ENCODE data around the gene TADA2A. TPM values are rescaled to one million over a fixed set of nuclear protein-coding genes. Genes with fewer than 3 reads are reported as not detected.
A peak's percentile ranks its signal among the peaks of the same experiment; 100 is the strongest.

The TADA2A gene
- total and polyA plus RNA-seq, 8 donors: 5.2 to 11.9 (median 9.4) TPM

DNA sequence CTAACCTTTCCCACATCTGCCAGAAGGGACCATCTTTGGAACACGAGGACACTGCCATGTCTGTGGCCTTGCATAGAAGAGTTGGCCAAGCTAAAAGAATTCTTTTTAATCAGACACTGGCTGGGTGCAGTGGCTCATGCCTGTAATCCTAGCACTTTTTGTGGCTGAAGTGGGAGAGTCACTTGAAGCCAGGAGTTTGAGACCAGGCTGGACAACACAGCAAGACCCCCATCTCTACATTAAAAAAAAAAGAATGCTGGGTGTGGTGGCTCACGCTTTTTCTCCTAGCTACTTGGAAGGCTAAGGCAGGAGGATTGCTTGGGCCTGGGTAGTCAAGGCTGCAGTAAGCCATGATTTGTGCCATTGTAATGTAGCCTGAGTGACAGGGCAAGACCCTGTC lies 73.7 kb downstream of the TADA2A start:
- DNase-seq (no peak), ATAC-seq (no peak), FAIRE-seq (no peak)
- Histone ChIP-seq H3K27ac (no peak overlapping the region), H3K9me3 (no peaks in the 10 kb centered on the region), H3K4me3 (no peak overlapping the region), H3K27me3 (no peaks in the 10 kb centered on the region), H3K4me1 (no peaks in the 10 kb centered on the region), H3K36me3 (peaks cover 0 to 39% (median 19%) of the 10 kb centered on the region in 3 donors)
- TF ChIP-seq, protein P1, sequence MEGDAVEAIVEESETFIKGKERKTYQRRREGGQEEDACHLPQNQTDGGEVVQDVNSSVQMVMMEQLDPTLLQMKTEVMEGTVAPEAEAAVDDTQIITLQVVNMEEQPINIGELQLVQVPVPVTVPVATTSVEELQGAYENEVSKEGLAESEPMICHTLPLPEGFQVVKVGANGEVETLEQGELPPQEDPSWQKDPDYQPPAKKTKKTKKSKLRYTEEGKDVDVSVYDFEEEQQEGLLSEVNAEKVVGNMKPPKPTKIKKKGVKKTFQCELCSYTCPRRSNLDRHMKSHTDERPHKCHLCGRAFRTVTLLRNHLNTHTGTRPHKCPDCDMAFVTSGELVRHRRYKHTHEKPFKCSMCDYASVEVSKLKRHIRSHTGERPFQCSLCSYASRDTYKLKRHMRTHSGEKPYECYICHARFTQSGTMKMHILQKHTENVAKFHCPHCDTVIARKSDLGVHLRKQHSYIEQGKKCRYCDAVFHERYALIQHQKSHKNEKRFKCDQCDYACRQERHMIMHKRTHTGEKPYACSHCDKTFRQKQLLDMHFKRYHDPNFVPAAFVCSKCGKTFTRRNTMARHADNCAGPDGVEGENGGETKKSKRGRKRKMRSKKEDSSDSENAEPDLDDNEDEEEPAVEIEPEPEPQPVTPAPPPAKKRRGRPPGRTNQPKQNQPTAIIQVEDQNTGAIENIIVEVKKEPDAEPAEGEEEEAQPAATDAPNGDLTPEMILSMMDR (IDR thresholded peaks at IDR 0.05): no peak
- intact Hi-C loops (cut with DNase I): no loop called here
- 85 to 97% methylated on average over 2 of the region's 2 CpGs for WGBS, 2 donors

DNA sequence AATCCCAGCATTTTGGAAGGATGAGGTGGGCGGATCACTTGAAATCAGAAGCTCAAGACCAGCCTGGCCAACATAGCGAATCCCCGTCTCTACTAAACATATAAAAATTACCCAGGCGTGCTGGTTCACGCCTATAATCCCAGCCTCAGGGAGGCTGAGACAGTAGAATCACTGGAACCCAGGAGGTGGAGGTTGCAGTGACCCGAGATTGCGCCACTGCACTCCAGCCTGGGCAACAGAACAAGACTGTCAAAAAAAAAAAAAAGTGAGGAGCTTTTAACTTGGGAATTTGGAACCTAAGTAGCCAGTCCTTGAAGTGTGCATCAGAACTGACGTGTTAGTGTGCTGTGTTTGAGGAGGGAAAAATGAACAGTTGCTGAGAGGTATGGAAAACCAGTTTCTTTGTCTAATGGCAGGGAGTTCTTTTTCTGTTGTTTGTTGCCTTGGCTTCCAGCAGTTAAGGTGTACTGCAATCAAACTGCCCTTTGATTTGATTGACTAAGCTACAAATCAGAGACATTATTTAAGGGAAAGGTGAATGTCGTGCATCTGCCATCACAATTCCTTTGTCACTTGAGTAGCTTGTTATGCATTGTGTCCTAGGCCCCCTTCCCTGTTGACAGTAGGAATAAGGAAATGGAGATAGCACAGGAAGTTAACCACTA lies 74.4 kb downstream of the TADA2A start:
- ATAC-seq (no peak), FAIRE-seq (no peak)
- intact Hi-C loops (cut with DNase I): no loop called here

DNA sequence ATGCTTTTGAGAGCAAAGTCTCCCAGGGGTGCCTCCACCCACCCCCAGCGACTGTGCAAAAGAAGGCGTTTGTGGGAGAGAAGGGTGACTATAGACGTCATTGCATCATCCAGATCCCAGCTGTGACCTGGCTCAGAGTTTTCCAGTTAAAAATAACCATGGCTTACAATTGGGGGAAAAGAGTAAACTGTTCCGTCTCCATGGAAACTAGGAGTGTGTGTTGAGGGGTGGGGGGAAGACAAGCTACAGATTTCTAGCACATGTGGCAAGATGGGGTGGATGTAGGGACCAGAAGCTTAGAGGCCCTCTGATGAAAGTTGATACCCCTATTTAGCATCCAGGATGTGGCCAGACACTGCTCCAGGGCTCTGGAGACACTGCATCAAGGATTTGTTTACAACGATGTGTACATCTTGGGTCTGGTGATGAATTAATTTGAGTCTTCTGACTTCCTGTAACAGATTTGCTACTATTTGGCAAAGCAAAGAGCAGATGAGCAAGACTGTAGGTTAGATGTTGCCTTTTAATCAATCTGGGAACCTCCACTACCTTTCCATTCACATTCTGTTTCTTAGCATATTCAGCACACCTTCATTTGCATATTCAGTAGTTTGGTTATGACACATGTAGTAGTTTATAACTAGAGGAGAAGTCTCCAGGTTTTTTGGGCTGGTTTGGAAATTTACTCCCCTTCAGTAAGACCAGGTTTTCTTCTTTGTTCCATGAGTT lies 76.8 kb downstream of the TADA2A start:
- intact Hi-C loops (cut with DNase I): no loop called here
- WGBS, 2 donors: 52 to 65% methylated on average over 5 of the region's 5 CpGs
- Histone ChIP-seq H3K36me3 (peaks cover 0 to 10% (median 3%) of the 10 kb centered on the region in 3 donors), H3K4me1 (peaks cover 5 to 8% (median 5%) of the 10 kb centered on the region in 3 donors), H3K4me3 (no peak overlapping the region), H3K27ac (no peak overlapping the region), H3K27me3 (no peaks in the 10 kb centered on the region), H3K9me3 (no peaks in the 10 kb centered on the region)
- no peak for FAIRE-seq
- no peak for DNase-seq
- TF ChIP-seq, protein P1 (IDR thresholded peaks at IDR 0.05): no peak
- peak in 1 of 4 donors; percentile 20 for ATAC-seq

More for the DNA sequence above, 74.4 kb downstream of the TADA2A start:
- no peaks in the 10 kb centered on the region for H3K27me3 ChIP-seq
- 94 to 95% methylated on average over 9 of the region's 9 CpGs for WGBS, 2 donors
- no peak for DNase-seq
- peaks cover 0 to 32% (median 19%) of the 10 kb centered on the region in 3 donors for H3K36me3 ChIP-seq
- no peaks in the 10 kb centered on the region for H3K4me1 ChIP-seq
- H3K27ac ChIP-seq: no peak overlapping the region
- TF ChIP-seq, protein P1 (IDR thresholded peaks at IDR 0.05): no peak
- H3K9me3 ChIP-seq: no peaks in the 10 kb centered on the region
- no peak overlapping the region for H3K4me3 ChIP-seq

DNA sequence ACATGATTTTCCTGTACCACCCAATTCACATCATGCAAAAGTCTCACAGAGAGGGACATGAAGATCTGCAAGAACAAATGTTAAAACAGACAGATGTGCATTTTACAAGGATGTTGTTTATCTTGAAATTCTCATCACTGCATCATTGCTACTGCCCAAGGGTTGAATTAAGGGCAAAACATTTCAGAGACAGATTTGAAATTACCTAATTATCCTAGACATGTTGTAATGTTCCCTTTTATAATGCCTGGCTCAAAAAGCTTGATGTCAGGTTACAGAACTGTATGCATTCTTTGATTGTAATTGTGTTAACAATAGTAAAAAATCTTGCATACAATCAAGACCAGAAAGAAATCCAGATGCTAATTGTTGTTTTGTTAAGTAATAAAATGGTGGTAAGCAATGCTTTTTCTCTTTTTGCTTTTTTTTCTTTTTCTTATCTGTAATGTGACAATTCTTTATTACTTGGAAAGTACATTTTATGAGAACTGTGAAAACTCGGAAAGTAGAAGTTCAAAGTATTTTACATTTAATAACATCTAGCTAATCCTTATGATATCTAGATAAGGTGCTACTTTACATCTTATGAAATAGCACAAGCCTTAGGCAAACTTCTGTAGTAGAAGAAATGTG lies 79.4 kb downstream of the TADA2A start:
- Histone ChIP-seq H3K4me1 (peaks cover 6 to 11% (median 7%) of the 10 kb centered on the region in 3 donors), H3K27ac (no peak overlapping the region), H3K27me3 (no peaks in the 10 kb centered on the region), H3K9me3 (no peaks in the 10 kb centered on the region), H3K4me3 (no peak overlapping the region), H3K36me3 (no peaks in the 10 kb centered on the region)
- DNase-seq: no peak
- ATAC-seq: no peak
- FAIRE-seq: no peak
- TF ChIP-seq, protein P1 (IDR thresholded peaks at IDR 0.05): no peak
- WGBS, 2 donors: 78 to 92% methylated on average over 1 of the region's 1 CpG
- intact Hi-C loops (cut with DNase I): no loop called here

All from pancreas (tissue), 10 donors.